Stimulated activated naive CD4-positive, alpha-beta T cell treated with Interleukin-2 at 50 U/mL for 16 hours (primary cell): ENCODE data around the gene PGAP3.

Source experiments
- DNase-seq: peaks from one replicate; lab custom pipeline; 2025; lab: John Stamatoyannopoulos, UW

The PGAP3 gene

DNA sequence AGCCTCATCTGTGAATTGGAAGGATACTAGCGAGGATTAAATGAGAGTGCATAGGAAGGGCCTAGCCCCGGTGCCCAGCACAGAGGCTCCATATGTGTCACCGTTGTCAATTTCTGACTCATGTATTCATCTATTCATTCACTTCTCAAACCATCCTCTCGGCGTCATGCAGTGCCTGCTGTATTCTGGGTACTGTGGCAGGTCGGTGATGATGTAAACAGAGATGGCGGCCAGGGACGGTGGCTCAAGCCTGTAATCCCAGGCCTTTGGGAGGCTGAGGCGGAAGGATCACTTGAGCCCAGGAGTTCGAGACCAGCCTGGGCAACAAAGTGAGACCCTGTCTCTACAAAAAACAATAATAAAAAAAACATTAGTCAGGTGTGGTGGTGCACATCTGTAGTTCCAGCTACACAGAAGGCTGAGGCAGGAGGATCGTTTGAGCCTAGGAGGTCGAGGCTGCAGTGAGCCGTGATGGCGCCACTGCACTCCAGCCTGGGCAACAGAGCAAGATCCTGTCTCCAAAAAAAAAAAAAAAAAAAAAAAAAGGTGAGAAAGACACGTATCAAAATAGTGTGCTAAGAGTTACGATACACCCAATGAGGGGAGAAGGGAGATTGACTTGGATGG is 65.4 kb downstream of the PGAP3 start:
- DNase-seq, result peak; percentile 64

DNA sequence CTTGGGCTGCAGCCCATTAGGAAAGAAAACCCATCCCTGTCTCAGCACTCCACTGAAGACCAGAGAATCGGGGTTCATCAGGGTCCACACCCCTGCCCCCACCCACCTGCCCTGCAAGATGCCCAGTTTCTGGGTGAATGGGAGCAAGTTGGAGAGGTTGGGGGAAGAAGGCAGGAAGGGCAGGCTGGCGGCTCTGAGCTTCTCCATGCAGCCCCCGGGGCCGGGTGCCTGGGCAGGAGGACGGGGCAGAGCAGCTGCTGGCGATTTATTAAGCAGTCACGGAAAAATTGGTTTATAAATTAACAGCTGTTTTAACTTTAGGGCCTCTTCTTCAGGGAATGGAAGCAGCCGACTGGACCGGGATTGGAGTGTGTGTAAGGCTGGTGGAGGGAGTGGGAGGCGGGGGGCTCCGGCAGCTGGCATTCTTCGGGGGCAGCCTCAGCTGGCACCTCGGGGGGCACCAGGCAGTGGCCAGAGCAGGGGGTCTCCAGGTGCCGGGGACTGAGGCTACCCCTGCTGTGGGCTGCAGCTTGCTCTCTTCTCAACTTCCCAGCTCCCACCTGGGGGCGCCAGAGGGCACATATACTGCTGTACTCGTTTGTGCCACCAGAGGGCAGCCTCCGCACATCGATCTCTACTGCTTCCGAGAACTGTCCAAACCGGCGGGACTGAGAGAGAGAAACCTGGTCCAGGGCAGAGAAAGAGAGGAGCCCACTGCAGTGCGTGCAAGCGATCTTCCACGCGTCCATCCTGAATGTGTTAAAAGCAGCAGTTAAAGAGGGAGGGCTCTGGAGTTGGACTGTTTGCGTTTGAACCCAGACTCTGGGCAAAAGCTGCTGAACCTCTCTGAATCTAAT is 66.1 kb downstream of the PGAP3 start:
- DNase-seq, result peak; percentile 73
